ENCODE measurements around the gene TTLL9.

TTLL9 gene

DNA sequence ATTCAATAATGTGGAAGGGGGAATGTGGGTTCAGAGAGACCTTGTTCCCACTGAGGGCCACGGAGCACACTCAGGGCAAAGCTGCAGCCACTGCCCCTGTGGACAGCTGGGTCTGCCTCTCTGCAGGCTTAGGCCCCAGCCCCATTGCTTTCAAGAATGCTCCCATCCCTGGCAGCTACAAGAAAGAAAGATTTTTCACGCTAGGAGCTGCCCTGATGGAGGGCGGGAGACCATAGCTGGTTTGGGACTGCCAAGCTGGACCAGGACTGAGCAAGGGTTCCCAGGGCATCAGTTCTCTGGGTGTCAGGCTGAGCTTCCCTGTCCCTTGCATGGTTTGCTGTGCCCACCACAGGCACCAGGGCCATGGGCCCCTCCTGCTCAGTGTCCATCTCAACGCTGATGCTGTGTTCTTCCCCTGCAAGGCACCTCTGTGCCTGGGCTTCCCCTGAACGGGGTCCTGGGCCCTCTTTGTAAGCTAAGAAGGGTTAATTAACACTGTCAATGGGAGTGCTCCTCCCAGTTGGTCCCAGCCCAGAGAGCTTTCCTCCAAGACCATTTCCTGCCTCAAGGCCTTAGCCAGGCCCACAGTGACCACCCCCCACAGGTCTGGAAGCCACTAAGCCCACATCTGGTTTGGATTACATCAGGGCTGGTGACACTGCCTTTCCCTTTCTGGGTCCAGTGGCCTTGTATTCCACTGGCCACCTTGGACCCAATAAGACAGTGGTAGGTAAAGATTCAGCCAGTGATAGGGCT, 33.4 kb upstream of the TTLL9 start:
- no peak for DNase-seq (ENCODE audit: low spot score)

DNA sequence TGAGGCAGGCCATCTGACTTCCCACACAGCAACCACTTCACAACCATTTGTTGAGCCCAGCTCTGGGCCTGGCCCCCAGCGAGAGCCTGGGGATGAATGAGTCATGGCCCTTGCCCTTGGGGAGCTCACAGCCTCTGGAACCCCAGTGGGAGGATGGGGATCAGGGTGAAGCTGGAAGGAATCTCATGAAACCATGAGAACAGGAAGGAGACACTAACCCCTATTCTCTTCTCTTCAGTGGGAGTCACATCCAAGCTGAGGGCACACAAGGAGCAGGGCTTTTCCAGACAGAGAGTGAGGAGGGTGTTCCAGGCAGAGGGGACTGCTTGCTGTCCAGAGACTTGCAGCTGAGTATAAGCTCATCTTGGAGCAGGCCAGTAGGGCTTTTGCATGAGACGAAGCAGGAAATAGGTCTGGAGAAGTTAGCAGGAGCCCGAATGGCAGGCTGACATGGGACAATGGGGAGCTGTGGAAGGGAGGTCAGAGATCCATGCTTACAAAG, 32.5 kb upstream of the TTLL9 start:
- DNase-seq (ENCODE audit: low spot score): no peak

DNA sequence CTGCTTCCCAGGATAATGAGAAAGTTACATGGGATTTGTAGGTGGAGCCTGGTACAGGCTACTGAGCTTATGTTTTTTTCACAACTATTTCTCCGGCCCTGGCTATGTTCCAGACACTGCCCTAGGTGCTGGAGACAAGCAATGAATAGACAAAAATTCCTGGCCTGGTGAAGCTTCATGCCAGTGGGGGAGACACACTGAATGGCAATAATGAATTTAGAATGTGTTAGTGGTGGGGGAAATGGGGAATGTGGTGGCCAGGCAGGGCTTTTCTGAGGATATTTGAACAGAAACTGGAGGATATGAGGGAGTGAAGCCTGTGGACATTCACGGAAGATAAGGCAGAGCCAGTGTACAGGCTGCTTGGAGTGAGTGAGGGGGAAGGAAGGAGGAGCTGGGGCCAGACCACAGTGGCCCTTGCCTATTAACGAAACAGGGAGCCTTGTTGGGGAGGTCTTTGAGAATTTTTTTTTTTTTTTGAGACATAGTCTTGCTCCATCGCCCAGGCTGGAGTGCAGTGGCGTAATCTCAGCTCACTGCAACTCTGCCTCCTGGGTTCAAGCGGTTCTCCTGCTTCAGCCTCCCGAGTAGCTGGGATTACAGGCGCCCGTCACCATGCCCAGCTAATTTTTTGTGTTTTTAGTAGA, 31.7 kb upstream of the TTLL9 start:
- no peak for DNase-seq (ENCODE audit: low spot score)

DNA sequence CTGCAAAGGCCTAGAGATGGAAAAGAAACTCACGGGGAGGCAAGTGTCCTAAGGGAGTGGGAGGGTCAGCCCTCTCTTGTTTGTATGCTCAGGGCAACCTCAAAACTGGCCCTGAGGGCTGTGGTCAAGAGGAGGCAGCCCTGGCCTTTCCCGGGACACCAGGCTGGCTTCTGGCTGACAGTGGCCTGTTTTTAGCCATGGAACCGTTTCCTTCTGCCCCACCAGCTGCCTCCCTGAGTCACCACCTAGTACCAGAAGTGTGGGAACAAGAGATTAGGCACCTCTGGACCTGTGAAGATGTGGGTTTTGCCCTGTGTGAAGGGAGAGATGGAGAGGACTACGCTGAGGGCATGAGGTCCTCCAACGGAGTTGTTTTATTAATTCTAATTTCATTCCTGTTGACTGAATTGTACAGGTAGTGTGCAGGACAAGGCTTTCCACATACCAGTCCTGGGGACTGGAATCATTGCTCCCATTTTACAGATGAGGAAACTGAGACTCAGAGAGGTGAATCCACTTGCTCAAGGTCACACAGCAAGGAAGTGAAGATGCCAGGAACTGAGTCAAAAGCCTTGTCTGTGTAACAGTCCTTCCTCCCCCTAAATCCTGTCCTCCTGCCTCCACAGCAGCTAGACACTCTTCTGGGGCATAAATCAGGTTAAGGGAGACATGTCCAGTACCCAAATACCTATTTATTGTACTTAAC, 30.5 kb upstream of the TTLL9 start:
- DNase-seq (ENCODE audit: low spot score): no peak

DNA sequence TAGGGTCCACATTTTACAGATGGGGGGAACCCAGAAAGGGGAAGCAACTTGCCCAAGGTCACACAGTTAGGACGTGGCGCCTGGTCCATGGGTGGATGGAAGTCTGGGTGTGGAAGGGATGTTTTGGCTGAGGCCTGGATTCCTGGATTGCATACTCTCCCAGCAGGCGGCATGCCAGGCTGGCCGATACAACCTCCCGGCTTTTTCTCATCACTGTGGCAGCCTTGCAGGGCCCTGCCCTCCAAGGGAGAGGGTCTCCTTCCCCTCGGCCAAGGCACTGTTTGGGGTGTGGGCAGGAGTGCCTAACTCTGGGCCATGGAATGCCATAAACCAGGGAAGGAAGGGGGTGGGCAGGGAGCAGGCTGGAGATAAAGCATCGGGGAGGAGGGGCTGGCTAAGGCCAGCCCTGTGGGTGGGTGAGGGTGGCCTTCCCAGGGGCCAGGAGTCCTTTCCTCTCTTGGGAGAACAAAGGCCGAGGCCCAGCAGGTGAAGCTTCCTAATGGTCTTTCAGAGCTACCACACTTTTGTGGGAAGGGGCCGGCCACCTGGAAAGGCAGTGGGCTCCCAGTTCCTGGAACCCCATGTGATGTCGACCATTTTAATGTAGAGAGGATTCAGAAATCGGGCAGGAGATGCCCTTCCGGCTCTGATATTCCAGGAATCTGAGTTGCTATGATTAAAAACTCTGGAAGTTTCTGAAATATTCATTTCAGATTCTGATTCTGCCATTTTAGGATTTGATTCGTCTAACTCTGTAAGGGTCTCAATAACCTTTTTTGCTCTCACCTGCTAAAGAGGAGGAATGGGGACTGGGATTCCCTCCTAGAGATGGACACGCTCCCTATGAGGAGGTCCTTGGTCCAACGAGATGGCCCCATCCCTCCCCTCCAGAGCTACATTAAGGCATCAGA, 29.3 kb upstream of the TTLL9 start:
- DNase-seq (ENCODE audit: low spot score): no peak

DNA sequence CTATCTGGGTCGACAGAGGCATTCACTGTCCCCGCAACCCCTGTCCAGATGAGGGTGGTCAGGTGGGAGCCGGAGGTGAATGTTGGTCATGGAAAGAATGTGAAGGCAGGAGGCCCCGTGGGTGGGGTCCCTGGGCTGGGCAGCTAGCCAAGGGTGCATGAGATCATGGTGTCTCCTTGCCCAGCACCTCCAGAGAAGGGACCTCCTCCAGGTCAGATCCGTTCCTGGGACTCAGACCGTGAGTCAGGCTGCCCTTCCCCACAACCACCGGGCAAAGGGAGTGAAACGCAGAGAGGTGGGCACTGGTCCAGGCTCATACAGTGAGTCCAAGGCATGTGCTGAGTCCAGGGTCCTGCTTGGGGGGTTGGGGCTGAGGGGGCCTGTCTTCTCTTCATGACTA, 28.5 kb upstream of the TTLL9 start:
- no peak for DNase-seq (ENCODE audit: low spot score)

DNA sequence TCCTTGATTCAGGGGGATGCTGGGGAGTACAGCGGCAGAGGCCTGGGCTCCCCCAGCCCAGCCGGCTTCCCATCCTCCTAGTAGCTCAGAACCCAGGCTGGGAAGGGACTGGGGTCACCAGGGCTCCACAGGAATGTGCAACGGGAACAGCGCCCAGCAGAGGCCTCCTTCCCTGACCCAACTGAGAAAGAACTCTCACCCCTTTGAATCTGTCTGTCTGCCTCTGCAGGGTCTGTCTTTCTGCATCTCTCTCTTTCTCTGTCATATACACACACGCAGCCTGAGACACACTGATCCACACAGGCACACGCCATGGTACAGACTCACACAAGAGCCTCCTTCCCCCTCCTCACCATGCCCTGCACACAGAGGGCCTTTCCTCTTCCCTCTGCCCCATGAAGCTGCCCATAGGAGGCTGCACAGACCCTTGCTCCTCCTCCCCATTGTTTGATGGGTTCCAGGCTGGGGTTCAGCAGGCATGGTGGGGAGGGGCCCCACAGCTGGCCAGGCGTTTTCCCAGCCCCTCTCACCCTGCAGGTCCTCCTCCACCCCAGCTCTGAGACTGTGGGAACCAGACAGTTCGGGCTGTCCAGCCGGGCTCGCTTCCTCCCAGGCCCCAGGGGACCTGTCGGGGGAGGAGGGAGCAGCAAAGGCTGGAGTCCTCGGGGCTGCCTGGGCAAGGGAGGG, 27.8 kb upstream of the TTLL9 start:
- DNase-seq (ENCODE audit: low spot score): no peak

DNA sequence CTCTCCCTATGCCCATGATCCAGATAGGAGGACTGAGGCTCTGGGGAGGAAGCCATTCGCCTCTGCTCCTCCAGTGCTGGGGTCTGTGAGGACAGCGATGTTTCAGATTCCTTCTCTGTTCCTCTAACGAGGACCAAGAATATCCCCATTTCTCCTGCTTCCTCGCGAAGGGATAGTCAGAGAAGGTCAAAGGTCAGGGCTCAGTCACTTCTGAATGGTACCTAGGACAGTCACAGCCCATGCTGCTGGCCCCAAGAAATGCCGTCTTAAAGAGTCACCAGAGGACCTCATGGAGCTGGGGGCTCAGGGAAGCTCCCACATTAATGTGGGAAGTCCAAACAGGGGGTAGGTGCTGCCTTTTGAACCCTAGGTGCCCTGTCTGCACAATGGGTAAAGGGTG, 27.1 kb upstream of the TTLL9 start:
- DNase-seq (ENCODE audit: low spot score): no peak

DNA sequence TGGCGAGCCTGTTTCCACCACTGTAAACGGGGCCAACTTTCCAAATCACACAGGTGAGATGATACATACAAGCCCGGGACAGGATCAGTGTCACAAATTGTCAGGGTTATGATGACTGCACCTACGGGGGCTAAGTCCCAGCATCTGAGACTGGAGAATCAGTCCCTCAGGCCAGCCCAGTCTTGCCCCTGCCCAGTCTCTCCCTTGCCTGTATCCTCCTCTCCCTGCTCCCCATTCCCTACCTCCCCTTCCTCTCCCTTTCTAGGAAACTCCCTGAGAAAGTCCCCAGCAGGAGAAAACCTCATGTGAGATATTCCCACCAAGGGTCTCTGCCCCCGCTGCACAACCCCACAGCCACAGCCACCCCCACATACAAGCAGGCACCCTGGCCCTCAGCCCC, 26.6 kb upstream of the TTLL9 start:
- DNase-seq (ENCODE audit: low spot score): no peak

DNA sequence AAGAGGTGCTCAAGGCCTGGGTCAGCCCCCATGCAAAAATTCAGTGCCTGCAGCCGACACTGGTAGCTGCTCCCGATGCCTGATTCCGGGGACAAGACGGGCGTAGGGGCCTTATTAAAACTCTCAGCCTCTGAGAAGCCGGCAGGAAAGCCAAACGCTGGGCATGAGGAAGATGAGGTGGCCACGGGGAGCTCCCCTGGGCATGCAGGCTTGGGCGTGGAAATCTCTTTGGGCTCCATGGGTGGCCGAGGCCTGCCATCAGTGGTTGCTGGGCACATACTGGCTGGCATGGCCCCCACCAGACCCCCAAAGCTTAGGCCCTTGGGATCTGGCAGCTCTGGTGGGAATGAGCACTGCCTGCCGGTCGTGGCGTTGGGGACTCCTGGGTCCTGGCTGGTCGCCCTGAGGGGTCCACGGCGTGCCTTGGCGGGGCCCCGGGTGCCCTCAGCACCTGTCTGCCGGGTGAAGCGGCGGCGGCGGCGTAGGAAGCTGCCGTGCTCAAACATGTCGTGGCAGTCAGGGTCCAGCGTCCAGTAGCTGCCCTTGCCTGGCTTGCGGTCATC, 25.6 kb upstream of the TTLL9 start:
- DNase-seq (ENCODE audit: low spot score): no peak

DNA sequence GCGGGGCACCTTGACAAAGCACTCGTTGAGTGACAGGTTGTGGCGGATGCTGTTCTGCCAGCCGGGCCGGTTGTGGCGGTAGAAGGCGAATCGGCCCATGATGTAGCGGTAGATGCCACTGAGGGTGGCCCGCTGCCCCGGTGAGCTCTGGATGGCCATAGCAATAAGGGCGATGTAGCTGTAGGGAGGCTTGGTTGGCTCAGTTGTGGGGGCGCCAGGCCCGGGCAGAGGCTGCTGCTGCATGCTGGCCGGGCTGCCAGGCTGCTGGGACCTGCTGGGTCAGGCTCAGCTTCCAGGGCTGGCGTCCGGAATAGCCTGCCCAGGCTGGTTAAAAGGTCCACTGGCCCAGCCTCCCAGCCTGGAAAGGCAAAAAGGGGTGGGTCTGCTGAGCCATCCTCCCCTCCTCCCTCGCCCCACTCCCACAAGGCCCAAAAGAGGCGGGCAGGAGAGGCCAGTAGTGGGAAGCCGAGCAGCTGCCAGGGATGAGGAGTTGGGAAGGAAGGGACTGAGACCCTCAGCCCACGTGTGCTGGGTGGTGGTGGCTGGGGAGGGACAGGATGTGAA, 25.1 kb upstream of the TTLL9 start, which contains the start of gene FOXS1:
TSS of gene FOXS1 (minus strand) at position 305 of the 564 bp plus-strand sequence. CDS start at position 243, 62 bp downstream.
- no peak for DNase-seq (ENCODE audit: low spot score)

DNA sequence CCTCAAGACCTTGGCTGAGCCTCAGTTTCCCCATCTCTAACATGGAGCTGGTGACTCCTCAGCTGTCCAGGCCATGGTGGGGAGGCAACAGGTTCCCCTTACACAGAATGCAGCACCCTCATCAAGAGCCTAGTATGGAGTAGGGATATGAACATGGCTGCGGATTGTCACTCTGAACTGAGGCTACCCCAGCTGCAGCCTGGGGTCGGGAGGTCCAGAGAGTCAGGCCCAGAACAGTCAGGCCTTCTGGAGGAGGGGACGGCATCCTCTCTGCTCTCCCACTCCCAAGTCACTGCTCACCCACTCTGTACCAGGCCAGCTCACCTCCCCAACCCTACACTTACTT, 23.7 kb upstream of the TTLL9 start:
- no peak for DNase-seq (ENCODE audit: low spot score)

DNA sequence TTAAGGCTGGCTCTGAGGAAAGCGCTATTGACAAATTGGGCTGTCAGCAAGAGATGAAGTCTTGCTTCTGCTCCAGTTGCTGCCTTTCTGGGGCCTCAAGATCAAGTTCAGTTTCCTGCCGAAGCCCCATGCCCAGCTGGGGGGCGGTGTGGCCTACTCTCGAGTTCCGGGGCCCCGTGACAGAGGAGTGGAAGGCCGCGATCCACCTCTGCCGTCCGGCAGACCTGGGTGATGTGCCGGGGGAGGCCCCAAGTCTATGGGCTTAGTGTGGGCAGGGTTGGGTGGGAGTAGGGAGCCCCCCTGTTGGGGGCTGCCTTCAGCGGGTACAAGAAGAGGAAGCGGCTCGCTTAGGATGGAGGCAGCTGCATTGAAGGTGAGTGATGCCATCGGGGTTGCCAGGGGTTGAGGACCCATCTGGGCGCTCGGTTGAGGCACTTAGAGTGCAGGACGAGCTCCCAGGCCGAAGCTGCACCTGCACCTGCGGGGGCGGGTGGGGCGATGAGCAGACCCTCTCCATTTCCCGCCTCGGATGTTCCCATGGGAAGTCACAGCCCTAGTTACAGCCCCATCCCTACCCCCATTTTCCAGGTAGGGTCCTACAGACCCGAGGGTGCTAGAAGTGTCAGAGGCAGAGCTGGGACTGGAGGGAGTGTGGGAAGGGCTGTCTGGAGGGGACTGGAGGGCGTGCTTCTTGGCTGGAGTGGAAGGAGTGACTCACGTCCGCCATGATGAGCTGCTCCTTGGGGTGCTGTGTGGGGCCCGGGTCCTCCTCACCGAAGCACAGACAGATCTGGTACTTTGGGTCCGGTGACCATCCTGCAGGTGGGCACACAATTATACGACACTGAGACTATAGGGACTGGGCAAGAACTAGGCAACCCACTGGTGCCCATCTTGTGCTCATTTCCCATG, 22.1 kb upstream of the TTLL9 start:
- no peak for DNase-seq (ENCODE audit: low spot score)

DNA sequence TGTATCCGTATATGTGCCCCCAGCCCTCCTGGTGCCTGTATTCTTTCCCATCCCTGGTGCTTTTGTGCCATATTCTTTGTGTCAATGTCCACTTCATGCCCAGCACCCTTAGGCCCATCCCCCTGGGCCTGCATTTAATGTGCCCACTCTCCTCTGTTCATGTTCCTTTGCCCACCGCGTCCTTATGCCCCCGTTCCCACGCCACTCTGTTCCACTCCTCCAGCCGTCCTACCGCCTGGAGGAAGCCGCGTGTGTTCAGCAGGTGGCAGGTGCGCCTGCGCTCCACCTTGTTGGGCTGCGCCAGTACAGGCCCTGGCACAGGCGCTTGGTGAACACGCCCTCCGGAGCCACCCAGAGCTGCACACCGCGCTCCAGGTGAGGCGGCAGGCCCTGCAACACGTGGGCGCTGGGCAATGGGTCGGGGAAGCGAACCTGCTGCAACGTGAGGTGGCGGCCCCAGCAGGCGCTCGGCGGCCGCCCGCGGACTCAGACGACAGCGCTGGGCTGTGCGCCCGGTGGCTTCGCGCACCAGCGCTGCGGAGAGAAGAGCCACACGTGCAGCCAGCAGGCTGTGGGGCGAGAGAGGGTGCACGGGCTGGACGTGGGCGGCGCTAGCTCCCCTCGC, 21.0 kb upstream of the TTLL9 start:
- DNase-seq (ENCODE audit: low spot score): no peak

DNA sequence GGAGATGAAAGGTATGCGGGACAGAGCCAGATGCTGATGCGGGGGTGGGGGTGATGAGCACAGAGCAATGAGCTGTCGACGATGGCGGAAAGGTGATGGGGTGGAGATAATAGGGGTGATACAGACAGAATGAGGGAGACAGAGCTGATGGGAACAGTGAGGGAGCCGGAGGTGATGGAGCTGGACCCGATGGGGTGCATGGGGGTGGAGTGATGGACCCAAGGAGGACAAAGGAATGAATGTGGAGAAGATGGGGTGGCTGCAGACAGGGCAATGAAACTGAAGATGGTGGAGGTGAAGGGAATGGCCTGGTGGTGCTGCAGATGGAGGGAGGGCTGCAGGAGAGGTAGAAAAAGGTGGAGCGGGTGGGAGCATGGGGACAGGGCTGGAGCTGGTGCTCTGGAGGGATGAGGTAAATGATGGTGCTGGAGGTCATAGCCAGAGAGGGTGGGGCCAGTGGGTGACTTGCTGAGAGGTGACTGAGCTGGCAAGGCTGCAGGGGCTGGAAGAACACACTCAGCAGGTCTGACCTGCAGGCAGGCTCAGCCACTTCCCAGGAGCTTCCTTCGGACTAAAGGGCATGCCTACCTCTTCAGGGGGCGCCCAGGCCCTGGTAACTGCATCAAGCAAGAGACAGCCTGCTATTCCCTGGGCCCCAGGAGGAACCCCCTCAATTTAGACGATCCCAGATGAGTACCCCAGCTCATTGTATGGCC, 19.0 kb upstream of the TTLL9 start:
- DNase-seq (ENCODE audit: low spot score): no peak

DNA sequence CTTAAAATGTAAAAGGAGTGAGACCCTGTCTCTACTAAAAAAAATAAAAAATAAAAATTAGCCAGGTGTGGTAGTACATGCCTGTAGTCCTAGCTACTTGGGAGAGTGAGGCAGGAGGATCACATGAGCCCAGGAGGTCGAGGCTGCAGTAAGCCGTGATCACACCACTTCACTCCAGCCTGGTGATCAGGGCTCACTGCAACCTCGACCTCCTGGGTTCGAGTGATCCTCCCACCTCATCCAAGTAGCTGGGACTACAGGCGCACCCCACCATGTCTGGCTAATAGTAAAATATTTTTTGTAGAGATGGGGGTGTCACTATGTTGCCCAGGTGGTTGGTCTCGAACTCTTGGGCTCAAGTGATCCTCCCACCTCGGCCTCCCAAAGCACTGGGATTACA, 17.0 kb upstream of the TTLL9 start:
- DNase-seq (ENCODE audit: low spot score): no peak

DNA sequence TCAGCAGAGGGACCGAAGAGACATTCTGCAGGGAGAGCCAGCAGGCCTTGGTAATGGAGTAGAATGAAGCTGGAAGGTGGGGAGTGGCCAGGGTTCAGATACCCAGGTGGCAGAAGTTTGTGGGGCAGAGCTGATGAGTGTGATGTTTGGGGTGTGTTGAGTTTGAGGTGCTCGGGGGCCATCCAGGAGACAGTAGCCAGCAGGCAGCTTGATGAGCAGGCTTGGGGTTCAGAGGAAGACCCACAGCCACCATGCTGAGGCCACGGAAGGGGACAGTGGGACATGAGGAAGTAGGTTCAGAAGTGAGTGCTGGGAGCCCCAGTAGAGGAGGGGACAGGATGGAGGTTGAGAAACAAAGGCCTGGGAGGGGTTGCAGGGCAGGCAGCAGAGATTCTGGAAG, 13.9 kb upstream of the TTLL9 start:
- DNase-seq (ENCODE audit: low spot score): no peak
